OCI-LY7 (cell line): ENCODE data around the gene MAMLD1. TPM values are rescaled to one million over a fixed set of nuclear protein-coding genes. Genes with fewer than 3 reads are reported as not detected.

ENCODE experiments used
- BruUV-seq: library from RNA; stranded (reverse); fragments of 400-500 nt; replicated peaks from 2 replicates; lab custom pipeline; 2021; lab: Mats Ljungman, UMichigan
- CTCF ChIA-PET: fragments of 300-600 bp; sonication (Branson Sonifier 250); formaldehyde crosslinking; loops from one replicate; lab custom pipeline; 2022; ENCODE audit warnings: antibody characterized with exemption; ENCODE audit not compliant: unreplicated experiment; lab: Charles Lee
- POLR2A ChIA-PET: fragments of 300-600 bp; sonication (Branson Sonifier 250); formaldehyde crosslinking; loops from one replicate; lab custom pipeline; 2022; ENCODE audit warnings: antibody characterized with exemption; lab: Charles Lee
- DNase-seq: peaks from one replicate; pipeline ENCODE4 v3.0.0-alpha.2; 2015; ENCODE audit warnings: low spot score
- H2AFZ ChIP-seq: fragments of 200-600 bp; sonication (generic), shearing (Covaris generic); 2 replicates; pipeline ENCODE4 v1.6.1; 2014; ENCODE audit warnings: mild to moderate bottlenecking, antibody characterized with exemption, low read length, moderate library complexity
- H3K27ac ChIP-seq: fragments of 200-600 bp; sonication (generic); 2 replicates; pipeline ENCODE4 v1.5.1; 2014; ENCODE audit warnings: mixed run types, low read depth, mild to moderate bottlenecking, moderate library complexity, low read length, inconsistent platforms; ENCODE audit not compliant: poor library complexity, severe bottlenecking
- H3K36me3 ChIP-seq: fragments of 200-600 bp; sonication (generic); 2 replicates; pipeline ENCODE4 v1.6.1; 2014; ENCODE audit warnings: mild to moderate bottlenecking, antibody characterized with exemption, low read length, moderate library complexity, mixed read lengths; ENCODE audit not compliant: insufficient read depth
- H3K4me1 ChIP-seq: fragments of 200-600 bp; sonication (generic); 2 replicates; pipeline ENCODE4 v1.5.1; 2014; ENCODE audit warnings: mild to moderate bottlenecking, low read length; ENCODE audit not compliant: insufficient read depth, poor library complexity, severe bottlenecking
- H3K4me2 ChIP-seq: fragments of 200-600 bp; sonication (generic); 2 replicates; pipeline ENCODE4 v1.6.1; 2014; ENCODE audit warnings: mild to moderate bottlenecking, low read length
- H3K4me3 ChIP-seq: fragments of 200-600 bp; sonication (generic); 2 replicates; pipeline ENCODE4 v1.5.1; 2014; ENCODE audit warnings: mild to moderate bottlenecking, low read depth, low read length; ENCODE audit not compliant: poor library complexity, severe bottlenecking
- H3K79me2 ChIP-seq: fragments of 200-600 bp; sonication (generic); 2 replicates; pipeline ENCODE4 v1.6.1; 2016; ENCODE audit warnings: low read depth, mild to moderate bottlenecking, low read length, moderate library complexity, mixed read lengths; ENCODE audit not compliant: insufficient read depth
- H3K9me2 ChIP-seq: fragments of 200-600 bp; sonication (generic); 2 replicates; pipeline ENCODE4 v1.6.1; 2016; ENCODE audit warnings: mild to moderate bottlenecking, low read length, mixed read lengths; ENCODE audit not compliant: insufficient read depth
- H3K9me3 ChIP-seq: fragments of 200-600 bp; sonication (generic); 2 replicates; pipeline ENCODE4 v1.6.1; 2014; ENCODE audit warnings: mild to moderate bottlenecking, mixed run types, low read length, mixed read lengths
- H4K20me1 ChIP-seq: fragments of 200-600 bp; sonication (generic); 2 replicates; pipeline ENCODE4 v1.6.1; 2014; ENCODE audit warnings: mild to moderate bottlenecking, antibody characterized with exemption, low read length, moderate library complexity, mixed read lengths; ENCODE audit not compliant: insufficient read depth
- CTCF ChIP-seq: fragments of 200-600 bp; sonication (generic); conservative IDR thresholded peaks from 2 replicates; pipeline ENCODE4 v1.5.1; 2014; ENCODE audit warnings: mild to moderate bottlenecking, antibody characterized with exemption, low read length, moderate library complexity, mixed read lengths
- EZH2phosphoT487 ChIP-seq: fragments of 200-600 bp; sonication (generic); IDR thresholded peaks from 2 replicates; pipeline ENCODE4 v1.6.1; 2018; ENCODE audit warnings: low read depth, borderline replicate concordance, mild to moderate bottlenecking, mixed run types, antibody characterized with exemption, low read length, moderate library complexity, mixed read lengths
- intact Hi-C: fragments of 100-400 bp; cut with micrococcal nuclease; formaldehyde crosslinking; loops from one replicate; pipeline ENCODE4 v1.10.0; 2022; ENCODE audit not compliant: unreplicated experiment
- total RNA-seq, 2 experiments: library from RNA; depleted of rRNA in 1 of 2; stranded (reverse); fragments of >200 nt in 1 of 2; shearing (Covaris generic) in 1 of 2; gene quantifications; 2 replicates each; pipeline ENCODE4 v1.2.3, GENCODE V29; 2014 to 2022

The MAMLD1 gene
- total RNA-seq, 2 experiments from 2014 or later = not detected

DNA sequence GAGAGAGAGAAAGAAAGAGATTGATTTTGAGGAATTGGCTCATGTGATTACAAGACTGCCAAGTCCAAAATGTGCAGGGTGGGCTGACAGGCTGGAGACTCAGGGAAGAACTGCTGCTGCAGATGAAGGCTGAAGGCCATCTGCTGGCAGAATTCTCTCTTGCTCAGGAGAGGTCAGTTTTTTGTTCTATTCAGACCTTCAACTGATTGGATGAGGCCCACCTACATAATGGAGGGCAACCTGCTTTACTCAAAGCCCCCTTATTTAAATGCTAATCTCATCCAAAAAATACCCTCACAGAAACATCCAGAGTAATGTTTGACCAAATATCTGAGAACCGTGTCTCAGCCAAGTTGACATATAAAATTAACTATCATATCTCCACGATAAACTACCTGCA is 38.2 kb upstream of the MAMLD1 start:
- intact Hi-C loops = no loop called here

GRCh38 chrX:150326541-150327247 is 36.4 kb upstream of the MAMLD1 start:
- no peak for DNase-seq
- no peaks in the 10 kb centered on the region for H3K9me2 ChIP-seq
- H3K4me1 ChIP-seq = no peaks in the 10 kb centered on the region
- H2AFZ ChIP-seq = no peak overlapping the region
- H4K20me1 ChIP-seq = no peaks in the 10 kb centered on the region
- H3K79me2 ChIP-seq = no peaks in the 10 kb centered on the region
- no peak overlapping the region for H3K4me3 ChIP-seq
- intact Hi-C loops = no loop called here
- CTCF ChIA-PET = no interaction called here
- no TSS peak for BruUV-seq
- no peak overlapping the region for H3K27ac ChIP-seq
- H3K9me3 ChIP-seq = no peaks in the 10 kb centered on the region
- H3K4me2 ChIP-seq = no peak overlapping the region
- H3K36me3 ChIP-seq = no peaks in the 10 kb centered on the region
- POLR2A ChIA-PET = interaction anchor here (0.5 kb wide), 1 partner anchor 218 kb away, joined by 3 read pairs; no protein-coding TSS in a partner anchor
- no peak for TF ChIP-seq EZH2phosphoT487

More for the DNA sequence above, 38.2 kb upstream of the MAMLD1 start:
- Histone ChIP-seq H3K36me3 (no peaks in the 10 kb centered on the region), H4K20me1 (no peaks in the 10 kb centered on the region), H3K9me2 (no peaks in the 10 kb centered on the region), H3K4me3 (no peak overlapping the region), H3K4me2 (no peak overlapping the region), H3K9me3 (no peaks in the 10 kb centered on the region), H3K4me1 (no peaks in the 10 kb centered on the region), H2AFZ (no peak overlapping the region), H3K79me2 (no peaks in the 10 kb centered on the region), H3K27ac (no peak overlapping the region)
- DNase-seq = no peak
- ChIA-PET CTCF (no interaction called here), POLR2A (no interaction called here)
- TF ChIP-seq EZH2phosphoT487 = no peak
- TF ChIP-seq CTCF = no peak
- no TSS peak for BruUV-seq

DNA sequence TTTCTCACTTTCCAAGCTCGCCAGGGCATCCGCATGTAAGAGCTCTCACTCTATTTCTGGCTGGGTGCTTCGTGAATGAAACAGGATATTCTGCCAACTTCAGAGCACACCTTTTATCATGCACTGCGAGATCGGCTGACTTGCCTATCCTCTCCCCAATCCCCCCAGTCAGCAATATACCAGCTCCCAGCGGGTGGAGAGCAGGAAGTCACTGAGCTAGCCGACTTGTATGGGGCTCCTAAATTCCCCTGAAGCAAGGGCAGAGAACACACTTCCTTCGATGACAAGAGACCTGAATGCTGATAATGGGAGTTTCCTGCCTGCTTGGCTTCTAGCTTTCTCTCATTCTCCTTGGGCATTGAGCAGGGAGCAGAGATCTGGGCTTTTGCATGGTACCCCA is 33.8 kb upstream of the MAMLD1 start:
- no peak overlapping the region for H3K4me2 ChIP-seq
- POLR2A ChIA-PET = interaction anchor here (0.6 kb wide), 1 partner anchor 319 kb away, joined by 3 read pairs; no protein-coding TSS in a partner anchor
- intact Hi-C loops = no loop called here
- H4K20me1 ChIP-seq = no peaks in the 10 kb centered on the region
- H3K4me1 ChIP-seq = no peaks in the 10 kb centered on the region
- no peaks in the 10 kb centered on the region for H3K9me3 ChIP-seq
- DNase-seq = no peak
- H2AFZ ChIP-seq = no peak overlapping the region
- H3K27ac ChIP-seq = no peak overlapping the region
- no TSS peak for BruUV-seq
- CTCF ChIA-PET = no interaction called here
- H3K36me3 ChIP-seq = no peaks in the 10 kb centered on the region
- no peaks in the 10 kb centered on the region for H3K9me2 ChIP-seq
- H3K79me2 ChIP-seq = no peaks in the 10 kb centered on the region
- no peak for TF ChIP-seq EZH2phosphoT487
- TF ChIP-seq CTCF = no peak
- no peak overlapping the region for H3K4me3 ChIP-seq
